DND-41 (cell line): ENCODE measurements around the gene PLPP7.
"Not testable (repeated sequence)": the region's sequence is repeated elsewhere in the genome, so short reads cannot be mapped to it uniquely, and the experiment has no call there.

Experiments
- ATAC-seq: fragments of 200-7000 bp; cut with Tn5 transposase; 3 replicates; pipeline ENCODE4 v1.9.1; 2021; ENCODE audit warnings: low read depth; ENCODE audit not compliant: insufficient read depth
- DNase-seq: peaks from one replicate; pipeline ENCODE4 v3.0.0-alpha.2; 2020
- H2AFZ ChIP-seq: 2 replicates; pipeline ENCODE4 v1.6.0; 2012; ENCODE audit warnings: low read depth, low read length
- H3K27ac ChIP-seq: 2 replicates; pipeline ENCODE4 v1.5.1; 2012; ENCODE audit warnings: low read length, inconsistent platforms
- H3K27me3 ChIP-seq: fragments of 200-600 bp; sonication (generic); 2 replicates; pipeline ENCODE4 v1.6.0; 2012; ENCODE audit warnings: low read length, mild to moderate bottlenecking, inconsistent platforms; ENCODE audit not compliant: insufficient read depth, poor library complexity
- H3K36me3 ChIP-seq: 2 replicates; pipeline ENCODE4 v1.5.1; 2012; ENCODE audit warnings: low read length, inconsistent platforms; ENCODE audit not compliant: insufficient read depth
- H3K4me1 ChIP-seq: 2 replicates; pipeline ENCODE4 v1.5.1; 2012; ENCODE audit warnings: mild to moderate bottlenecking, low read length; ENCODE audit not compliant: insufficient read depth
- H3K4me2 ChIP-seq: 2 replicates; pipeline ENCODE4 v1.6.0; 2012; ENCODE audit warnings: mild to moderate bottlenecking, moderate library complexity, low read length, inconsistent platforms; ENCODE audit not compliant: insufficient read depth
- H3K4me3 ChIP-seq, 2 experiments: fragments of 200-600 bp in 1 of 2; shearing (Covaris generic) in 1 of 2; 2 replicates each; pipeline ENCODE4 v1.5.1; 2012 to 2016; ENCODE audit warnings: inconsistent platforms in 2 of 2, low read length in 2 of 2, mild to moderate bottlenecking in 2 of 2, low read depth in 1 of 2, moderate library complexity in 1 of 2
- H3K79me2 ChIP-seq: 2 replicates; pipeline ENCODE4 v1.6.0; 2012; ENCODE audit warnings: low read length, inconsistent platforms; ENCODE audit not compliant: insufficient read depth
- H3K9ac ChIP-seq: 2 replicates; pipeline ENCODE4 v1.6.0; 2012; ENCODE audit warnings: low read depth, mild to moderate bottlenecking, inconsistent platforms, low read length, moderate library complexity
- H3K9me3 ChIP-seq: 2 replicates; pipeline ENCODE4 v1.5.1; 2012; ENCODE audit warnings: low read length, moderate library complexity, mild to moderate bottlenecking, inconsistent platforms; ENCODE audit not compliant: insufficient read depth, severe bottlenecking
- H4K20me1 ChIP-seq: 2 replicates; pipeline ENCODE4 v1.6.0; 2012; ENCODE audit warnings: low read length; ENCODE audit not compliant: insufficient read depth
- CTCF ChIP-seq: IDR thresholded peaks from 2 replicates; pipeline ENCODE4 v1.5.1; 2012; ENCODE audit warnings: borderline replicate concordance, low read length, moderate library complexity, mild to moderate bottlenecking; ENCODE audit not compliant: poor library complexity, severe bottlenecking; ENCODE audit errors: extremely low read depth
- EZH2 ChIP-seq: IDR thresholded peaks from 3 replicates; pipeline ENCODE4 v1.6.1; 2012; ENCODE audit warnings: borderline replicate concordance, low read depth, mild to moderate bottlenecking, moderate library complexity, low read length, inconsistent platforms; ENCODE audit not compliant: severe bottlenecking

The PLPP7 gene

GRCh38 chr9:131324736-131325679 is 35.5 kb downstream of the PLPP7 start:
- DNase-seq: no peak
- Histone ChIP-seq H3K4me2 (no peak overlapping the region), H4K20me1 (no peaks in the 10 kb centered on the region), H2AFZ (no peak overlapping the region), H3K27me3 (no peaks in the 10 kb centered on the region), H3K79me2 (no peaks in the 10 kb centered on the region), H3K36me3 (no peaks in the 10 kb centered on the region), H3K4me1 (no peaks in the 10 kb centered on the region), H3K9me3 (no peaks in the 10 kb centered on the region), H3K9ac (no peak overlapping the region), H3K27ac (no peak overlapping the region), H3K4me3 (no peak overlapping the region)
- no peak for ATAC-seq
- TF ChIP-seq CTCF (no peak), EZH2 (no peak)

- Histone ChIP-seq H3K4me2 (no peak overlapping the region), H3K9ac (no peak overlapping the region), H3K9me3 (no peaks in the 10 kb centered on the region), H4K20me1 (no peaks in the 10 kb centered on the region), H3K4me1 (no peaks in the 10 kb centered on the region), H3K27ac (no peak overlapping the region), H2AFZ (no peak overlapping the region), H3K27me3 (no peaks in the 10 kb centered on the region), H3K36me3 (no peaks in the 10 kb centered on the region), H3K79me2 (no peaks in the 10 kb centered on the region), H3K4me3 (no peak overlapping the region)
- no peak for DNase-seq
- ATAC-seq: no peak
- TF ChIP-seq EZH2: no peak
- no peak for TF ChIP-seq CTCF
These were observed 39.7 kb downstream of the PLPP7 start for GRCh38 chr9:131329241-131329641.

DNA sequence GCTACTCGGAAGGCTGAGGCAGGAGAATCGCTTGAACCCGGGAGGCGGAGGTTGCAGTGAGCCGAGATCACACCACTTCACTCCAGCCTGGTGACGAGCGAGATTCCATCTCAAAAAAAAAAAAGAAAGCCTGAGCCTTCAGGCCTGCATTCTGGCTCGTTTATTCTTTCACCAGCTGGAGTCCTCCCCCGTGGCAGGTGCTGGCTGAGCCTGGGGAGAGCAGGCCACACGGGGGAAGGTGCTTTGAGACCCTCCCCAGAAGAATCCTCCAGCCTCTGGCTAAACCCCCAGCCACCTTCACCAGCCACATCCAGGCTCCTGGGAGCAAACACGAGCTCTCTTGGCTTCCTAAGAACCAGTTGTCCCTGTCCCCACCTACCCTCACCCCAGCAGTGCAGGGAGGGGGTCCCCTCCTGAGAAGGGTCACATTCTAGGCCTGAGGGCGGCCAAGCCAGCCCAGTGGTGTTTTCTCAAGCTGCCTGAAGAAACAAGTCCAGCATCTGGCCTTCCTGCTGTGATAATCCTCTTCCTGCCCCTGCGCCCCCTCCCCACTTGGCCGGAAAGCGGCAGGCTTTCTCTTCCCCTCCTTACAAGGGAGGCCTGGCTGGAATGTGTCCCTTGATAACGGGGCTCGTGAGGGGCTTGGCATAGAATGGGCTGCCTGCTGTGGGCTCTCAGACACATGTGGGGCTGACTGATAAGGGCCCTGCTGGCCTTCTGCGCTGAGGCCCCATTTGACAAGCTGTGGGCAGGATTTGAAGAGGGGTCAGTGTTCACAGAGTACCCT is 41.5 kb downstream of the PLPP7 start:
- no peaks in the 10 kb centered on the region for H3K27me3 ChIP-seq
- no peak overlapping the region for H2AFZ ChIP-seq
- TF ChIP-seq EZH2 (no peak), CTCF (no peak)
- ATAC-seq: no peak
- H3K79me2 ChIP-seq: no peaks in the 10 kb centered on the region
- no peaks in the 10 kb centered on the region for H3K9me3 ChIP-seq
- H3K27ac ChIP-seq: no peak overlapping the region
- H3K9ac ChIP-seq: no peak overlapping the region
- H3K4me3 ChIP-seq: no peak overlapping the region
- DNase-seq: no peak
- no peaks in the 10 kb centered on the region for H3K36me3 ChIP-seq
- no peaks in the 10 kb centered on the region for H4K20me1 ChIP-seq
- no peak overlapping the region for H3K4me2 ChIP-seq
- peaks cover under 1% of the 10 kb centered on the region; the same call in 1 of the 2 replicates for H3K4me1 ChIP-seq

DNA sequence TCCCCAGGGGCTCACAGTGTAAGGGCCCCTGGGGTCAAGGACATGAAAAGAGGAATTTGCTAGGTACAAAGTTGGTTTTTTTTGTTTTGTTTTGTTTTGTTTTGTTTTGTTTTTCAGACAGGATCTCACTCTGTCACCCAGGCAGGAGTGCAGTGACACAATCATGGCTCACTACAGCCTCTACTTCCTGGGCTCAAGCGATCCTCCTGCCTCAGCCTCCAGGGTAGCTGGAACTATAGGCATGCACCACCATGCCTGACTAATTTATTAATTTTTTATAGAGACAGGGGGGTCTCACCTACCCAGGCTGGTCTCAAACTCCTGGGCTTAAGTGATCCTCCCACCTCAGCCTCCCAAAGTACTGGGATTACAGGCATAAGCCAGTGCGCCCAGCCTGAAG is 42.5 kb downstream of the PLPP7 start:
- H3K4me2 ChIP-seq, H3K27me3 ChIP-seq, H3K4me3 ChIP-seq, ATAC-seq, H3K27ac ChIP-seq, DNase-seq, H3K4me1 ChIP-seq, H2AFZ ChIP-seq, H3K36me3 ChIP-seq, H3K9ac ChIP-seq, H3K79me2 ChIP-seq, H4K20me1 ChIP-seq, H3K9me3 ChIP-seq: not testable (repeated sequence)
